Panc1 (cell line): Measurements from ENCODE around the gene CTF1.

ENCODE experiments used
- CTCF ChIP-seq: fragments of 450-650 bp; IDR thresholded peaks from 2 replicates; pipeline ENCODE4 v1.5.1; 2017; ENCODE audit warnings: mild to moderate bottlenecking
- POLR2AphosphoS5 ChIP-seq: IDR thresholded peaks from 2 replicates; pipeline ENCODE4 v1.6.1; 2012; ENCODE audit warnings: mild to moderate bottlenecking, low read depth, low read length, moderate library complexity
- REST ChIP-seq, 2 experiments: IDR thresholded peaks; 2 replicates each; pipeline ENCODE4 v1.6.1; 2011 to 2012; ENCODE audit warnings: low read depth in 2 of 2, control low read depth in 1 of 2, low read length in 1 of 2, mild to moderate bottlenecking in 1 of 2, moderate library complexity in 1 of 2; ENCODE audit not compliant: insufficient read depth in 1 of 2
- SIN3A ChIP-seq: IDR thresholded peaks from 2 replicates; pipeline ENCODE4 v1.6.1; 2012; ENCODE audit warnings: low read depth, mild to moderate bottlenecking, low read length, moderate library complexity, borderline replicate concordance; ENCODE audit not compliant: insufficient read depth
- TCF7L2 ChIP-seq: IDR thresholded peaks from 2 replicates; pipeline ENCODE4 v1.6.1; 2011; ENCODE audit warnings: mild to moderate bottlenecking, low read depth, low read length, inconsistent platforms

- TF ChIP-seq CTCF (no peak), SIN3A (no peak), REST (IDR thresholded peaks at IDR 0.05; ENCODE audit: insufficient read depth in 1 of 2, low read depth in 2 of 2, low read length in 1 of 2) (no peak), TCF7L2 (no peak), POLR2AphosphoS5 (no peak)
These were observed 42.7 kb upstream of the CTF1 start for GRCh38 chr16:30853758-30854157.
